8988T (cell line): Measurements from ENCODE around the gene FOXA1.
A peak's percentile ranks its signal among the peaks of the same experiment; 100 is the strongest.

Experiments
- DNase-seq: peaks from one replicate; pipeline ENCODE4 v3.0.0; 2011

FOXA1 gene

GRCh38 chr14:37601865-37602264 is 6.8 kb upstream of the FOXA1 start:
- DNase-seq, result no peak

GRCh38 chr14:37600880-37601741 is 6.1 kb upstream of the FOXA1 start:
- DNase-seq, result no peak

GRCh38 chr14:37599507-37600368 is 4.7 kb upstream of the FOXA1 start:
- no peak for DNase-seq

- no peak for DNase-seq
These were observed 3.9 kb upstream of the FOXA1 start for GRCh38 chr14:37598747-37599506.

GRCh38 chr14:37597914-37598746 is 3.1 kb upstream of the FOXA1 start:
- no peak for DNase-seq

GRCh38 chr14:37597538-37597913 is 2.5 kb upstream of the FOXA1 start:
- DNase-seq, result peak; percentile 83

GRCh38 chr14:37596790-37597472 is 1.9 kb upstream of the FOXA1 start:
- no peak for DNase-seq

GRCh38 chr14:37595809-37596621 is 966 bp upstream of the FOXA1 start:
- DNase-seq, result peak; percentile 90

GRCh38 chr14:37594238-37594970 is 645 bp downstream of the FOXA1 start:
- DNase-seq, result peak; percentile 78

GRCh38 chr14:37593511-37594237 is 1.4 kb downstream of the FOXA1 start:
- DNase-seq, result no peak

GRCh38 chr14:37592482-37593408 is 2.3 kb downstream of the FOXA1 start:
- DNase-seq, result no peak

- no peak for DNase-seq
These were observed 3.0 kb downstream of the FOXA1 start for GRCh38 chr14:37591941-37592481.

- DNase-seq, result no peak
These were observed 3.6 kb downstream of the FOXA1 start for GRCh38 chr14:37591311-37591940.

- DNase-seq, result no peak
These were observed 4.5 kb downstream of the FOXA1 start for GRCh38 chr14:37590428-37591139.

GRCh38 chr14:37589715-37590427 is 5.2 kb downstream of the FOXA1 start:
- no peak for DNase-seq
